ENCODE data around the gene MGST2.

The MGST2 gene

DNA sequence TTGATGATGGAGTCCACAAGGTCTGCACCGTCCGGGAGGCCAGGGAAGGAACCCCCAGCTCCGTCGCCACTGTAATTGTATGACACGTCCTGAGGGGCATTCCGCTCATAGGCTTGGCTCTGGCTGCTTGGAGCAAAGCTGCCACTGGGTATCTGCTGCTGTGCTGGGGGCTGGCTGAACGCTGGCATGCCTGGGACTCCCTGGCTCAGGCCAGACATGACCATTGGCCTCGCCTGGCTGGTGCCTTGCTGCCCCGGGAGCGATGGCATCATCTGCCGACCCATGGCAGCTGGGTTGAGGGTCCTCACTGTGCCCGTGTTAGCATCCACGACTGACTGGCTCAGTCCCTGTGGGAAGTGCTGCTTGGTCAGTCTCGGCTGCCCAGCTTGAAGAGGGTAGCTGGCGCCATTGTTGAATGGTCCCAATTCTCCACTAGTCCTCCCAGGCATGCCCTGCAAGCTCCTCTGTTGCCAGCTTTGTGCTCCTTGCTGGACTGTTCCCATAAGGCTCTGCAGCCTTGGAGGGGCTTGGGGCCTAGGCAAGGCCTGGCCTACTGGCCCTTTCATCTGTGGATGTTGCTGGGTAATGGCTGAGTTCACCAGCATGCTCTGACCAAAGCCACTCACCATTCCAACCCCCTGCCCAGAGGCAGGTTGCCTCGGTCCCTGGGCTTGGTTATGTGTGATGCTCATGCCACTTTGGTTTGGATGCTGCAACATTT, 53.9 kb downstream of the MGST2 start:
- H3K4me1 Mint-ChIP-seq, result no peaks in the 10 kb centered on the region
- H3K27ac Mint-ChIP-seq, result no peak overlapping the region
- DNase-seq (ENCODE audit: low spot score in 2 of 2) (no peak), ATAC-seq (ENCODE audit: low read depth) (no peak)
- peaks cover 8% of the 10 kb centered on the region for H3K27me3 Mint-ChIP-seq
- no peaks in the 10 kb centered on the region for H3K36me3 Mint-ChIP-seq
- no peak overlapping the region for H3K4me3 Mint-ChIP-seq
- no peaks in the 10 kb centered on the region for H3K9me3 Mint-ChIP-seq

DNA sequence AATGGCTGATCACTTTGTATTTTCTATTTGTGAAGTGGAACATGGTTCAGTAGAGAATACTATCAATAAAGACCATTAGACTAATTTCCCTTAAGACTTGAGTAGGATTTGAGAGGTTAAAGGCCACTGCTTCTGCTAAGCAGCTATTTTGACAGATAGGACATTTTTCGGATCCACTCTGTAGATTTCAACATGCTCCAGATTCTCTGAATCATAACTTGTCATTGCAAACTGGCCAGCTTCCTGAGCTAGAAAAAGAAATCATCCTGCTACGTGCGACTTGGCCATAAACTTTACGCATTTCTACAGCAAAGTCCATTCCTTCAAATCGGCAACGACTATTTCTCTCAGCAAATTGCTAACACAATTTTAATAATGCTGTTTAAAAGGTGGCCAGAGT, 55.2 kb downstream of the MGST2 start:
- H3K36me3 Mint-ChIP-seq, result no peaks in the 10 kb centered on the region
- DNase-seq (ENCODE audit: low spot score in 2 of 2) (no peak), ATAC-seq (ENCODE audit: low read depth) (no peak)
- H3K27me3 Mint-ChIP-seq, result peaks cover 9% of the 10 kb centered on the region
- H3K9me3 Mint-ChIP-seq, result no peaks in the 10 kb centered on the region
- no peaks in the 10 kb centered on the region for H3K4me1 Mint-ChIP-seq
- H3K4me3 Mint-ChIP-seq, result no peak overlapping the region
- H3K27ac Mint-ChIP-seq, result no peak overlapping the region

- no peaks in the 10 kb centered on the region for H3K36me3 Mint-ChIP-seq
- no peak overlapping the region for H3K4me3 Mint-ChIP-seq
- H3K9me3 Mint-ChIP-seq, result no peaks in the 10 kb centered on the region
- no peak for ATAC-seq (ENCODE audit: low read depth)
- H3K27ac Mint-ChIP-seq, result no peak overlapping the region
- no peaks in the 10 kb centered on the region for H3K4me1 Mint-ChIP-seq
- no peak for DNase-seq (ENCODE audit: low spot score in 2 of 2)
- H3K27me3 Mint-ChIP-seq, result peaks cover 11% of the 10 kb centered on the region
Measured at GRCh38 chr4:139721789-139722188, 56.2 kb downstream of the MGST2 start.

DNA sequence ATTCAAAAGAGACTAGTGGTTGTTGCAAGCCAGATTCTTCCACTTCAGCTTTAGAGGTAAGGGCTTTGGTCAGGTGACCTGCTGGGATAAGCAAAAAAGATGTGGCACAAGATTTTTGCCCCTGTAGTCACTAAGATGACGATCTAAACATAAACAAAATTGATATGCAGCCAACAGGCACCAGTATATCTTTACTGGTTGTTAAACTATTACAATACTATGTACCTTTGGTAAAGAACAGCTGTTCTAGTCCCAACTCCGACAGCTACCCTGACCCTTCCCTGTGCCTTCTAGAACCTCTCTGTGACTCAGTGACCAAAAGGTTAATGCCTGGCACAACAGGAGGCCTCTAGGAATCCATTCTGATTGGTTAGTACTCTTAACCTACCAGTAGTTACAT, 59.6 kb downstream of the MGST2 start:
- Mint-ChIP-seq H3K27ac (no peak overlapping the region), H3K36me3 (no peaks in the 10 kb centered on the region), H3K4me3 (no peak overlapping the region), H3K4me1 (no peaks in the 10 kb centered on the region), H3K9me3 (no peaks in the 10 kb centered on the region), H3K27me3 (peaks cover 8% of the 10 kb centered on the region)
- ATAC-seq (ENCODE audit: low read depth), result no peak
- no peak for DNase-seq (ENCODE audit: low spot score in 2 of 2)

- no peak overlapping the region for H3K27ac Mint-ChIP-seq
- peaks cover 12% of the 10 kb centered on the region for H3K27me3 Mint-ChIP-seq
- DNase-seq (ENCODE audit: low spot score in 2 of 2) (no peak), ATAC-seq (ENCODE audit: low read depth) (no peak)
- no peaks in the 10 kb centered on the region for H3K4me1 Mint-ChIP-seq
- H3K36me3 Mint-ChIP-seq, result no peaks in the 10 kb centered on the region
- H3K9me3 Mint-ChIP-seq, result no peaks in the 10 kb centered on the region
- H3K4me3 Mint-ChIP-seq, result no peak overlapping the region
Measured at GRCh38 chr4:139726615-139727014, 61.0 kb downstream of the MGST2 start.

DNA sequence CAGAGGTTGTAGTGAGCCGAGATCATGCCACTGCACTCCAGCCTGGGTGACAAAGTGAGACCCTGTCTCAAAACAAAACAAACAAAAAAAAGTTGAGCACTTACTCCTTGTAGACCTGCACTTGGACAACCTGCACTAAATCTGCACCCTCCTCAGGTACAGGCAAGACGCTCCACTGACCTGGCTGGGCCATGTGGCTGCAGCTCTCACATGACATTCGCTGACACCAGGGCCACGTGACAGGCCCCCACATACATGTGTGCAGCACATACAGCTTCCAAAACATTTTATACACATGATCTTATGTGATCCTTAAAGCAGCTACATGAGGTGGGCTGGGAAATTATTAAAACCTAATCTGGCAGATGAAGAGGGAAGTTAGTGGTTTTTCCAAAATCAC, 62.5 kb downstream of the MGST2 start:
- ATAC-seq (ENCODE audit: low read depth), result no peak
- DNase-seq (ENCODE audit: low spot score in 2 of 2), result no peak
- Mint-ChIP-seq H3K9me3 (no peaks in the 10 kb centered on the region), H3K27me3 (peaks cover 18% of the 10 kb centered on the region), H3K4me1 (no peaks in the 10 kb centered on the region), H3K36me3 (no peaks in the 10 kb centered on the region), H3K4me3 (no peak overlapping the region), H3K27ac (no peak overlapping the region)

- Mint-ChIP-seq H3K27me3 (peaks cover 19% of the 10 kb centered on the region), H3K36me3 (no peaks in the 10 kb centered on the region)
- ATAC-seq (ENCODE audit: low read depth), result no peak
Measured at GRCh38 chr4:139728840-139729239, 63.2 kb downstream of the MGST2 start.

DNA sequence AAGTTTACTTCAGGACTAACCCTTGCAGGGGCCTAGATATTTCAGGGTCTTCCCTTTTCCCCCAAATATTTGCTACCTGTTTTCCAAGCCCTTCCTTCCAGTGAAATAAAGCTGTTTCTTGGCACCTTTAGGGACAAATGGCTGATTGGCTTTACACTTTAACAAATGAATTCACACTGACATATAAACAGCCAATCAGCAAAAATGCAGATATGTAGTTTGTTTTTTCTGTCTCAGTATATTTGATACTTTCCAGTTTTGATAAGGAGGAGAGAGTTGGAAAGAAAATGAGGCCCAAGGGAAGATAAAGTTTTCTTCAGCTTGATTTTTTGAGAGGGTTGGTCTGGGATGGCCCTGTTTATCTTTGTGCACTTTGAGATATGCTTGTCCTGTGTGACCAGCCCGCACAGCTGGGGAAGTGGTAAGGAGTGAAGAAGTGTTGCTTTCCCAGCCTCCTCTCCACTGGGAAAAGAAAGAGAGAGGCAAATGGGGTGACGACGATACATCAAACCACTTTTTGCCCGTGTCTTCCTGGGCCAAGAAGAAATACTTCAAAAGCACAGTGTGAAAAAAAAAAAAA, 67.5 kb downstream of the MGST2 start:
- Mint-ChIP-seq H3K9me3 (no peaks in the 10 kb centered on the region), H3K36me3 (no peaks in the 10 kb centered on the region), H3K4me3 (no peak overlapping the region), H3K27ac (no peak overlapping the region), H3K4me1 (peaks cover 9% of the 10 kb centered on the region), H3K27me3 (peaks cover 23% of the 10 kb centered on the region)
- ATAC-seq (ENCODE audit: low read depth), result no peak
- DNase-seq (ENCODE audit: low spot score in 2 of 2), result no peak

More at GRCh38 chr4:139728840-139729239, 63.2 kb downstream of the MGST2 start:
- H3K9me3 Mint-ChIP-seq, result no peaks in the 10 kb centered on the region
- no peaks in the 10 kb centered on the region for H3K4me1 Mint-ChIP-seq
- H3K27ac Mint-ChIP-seq, result no peak overlapping the region
- H3K4me3 Mint-ChIP-seq, result no peak overlapping the region
- DNase-seq (ENCODE audit: low spot score in 2 of 2), result no peak

DNA sequence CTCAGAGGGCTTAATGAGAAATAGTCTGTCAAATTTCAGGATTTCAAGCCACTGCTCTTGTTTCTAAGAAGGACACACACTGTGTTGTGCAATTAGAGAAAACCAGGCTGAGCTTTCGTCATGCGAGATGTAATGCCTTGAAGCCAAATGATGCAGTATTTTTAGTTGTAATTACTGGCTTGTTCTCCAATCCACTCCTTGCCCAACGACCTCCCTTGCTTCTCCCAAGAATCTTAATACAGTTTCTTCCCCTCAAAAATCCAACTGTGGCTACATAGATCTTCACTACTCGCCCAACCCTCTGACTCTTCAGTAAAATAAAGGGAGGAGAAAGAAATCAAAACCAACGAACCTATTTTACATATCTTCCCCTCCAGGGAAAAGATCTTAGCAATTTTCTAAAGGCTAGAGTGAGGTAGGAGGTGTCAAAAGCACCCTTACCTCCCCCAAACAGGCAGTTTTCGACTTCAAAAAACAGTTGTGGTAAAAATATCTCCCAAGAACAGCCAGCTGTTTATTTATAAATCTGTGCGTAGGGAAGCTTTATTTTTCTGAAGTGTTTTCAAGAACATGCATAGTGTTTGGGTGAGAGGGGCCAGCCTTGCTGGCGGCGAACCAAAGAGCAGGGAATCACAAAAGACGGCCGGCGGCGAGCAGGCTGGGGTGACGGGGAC, 68.7 kb downstream of the MGST2 start:
- no peaks in the 10 kb centered on the region for H3K9me3 Mint-ChIP-seq
- no peak for ATAC-seq (ENCODE audit: low read depth)
- peaks cover 9% of the 10 kb centered on the region for H3K4me1 Mint-ChIP-seq
- DNase-seq (ENCODE audit: low spot score in 2 of 2), result no peak
- peaks cover 23% of the 10 kb centered on the region for H3K27me3 Mint-ChIP-seq
- no peaks in the 10 kb centered on the region for H3K36me3 Mint-ChIP-seq
- peak overlapping the region; percentile 75 for H3K27ac Mint-ChIP-seq
- peak overlapping the region; percentile 60 for H3K4me3 Mint-ChIP-seq

DNA sequence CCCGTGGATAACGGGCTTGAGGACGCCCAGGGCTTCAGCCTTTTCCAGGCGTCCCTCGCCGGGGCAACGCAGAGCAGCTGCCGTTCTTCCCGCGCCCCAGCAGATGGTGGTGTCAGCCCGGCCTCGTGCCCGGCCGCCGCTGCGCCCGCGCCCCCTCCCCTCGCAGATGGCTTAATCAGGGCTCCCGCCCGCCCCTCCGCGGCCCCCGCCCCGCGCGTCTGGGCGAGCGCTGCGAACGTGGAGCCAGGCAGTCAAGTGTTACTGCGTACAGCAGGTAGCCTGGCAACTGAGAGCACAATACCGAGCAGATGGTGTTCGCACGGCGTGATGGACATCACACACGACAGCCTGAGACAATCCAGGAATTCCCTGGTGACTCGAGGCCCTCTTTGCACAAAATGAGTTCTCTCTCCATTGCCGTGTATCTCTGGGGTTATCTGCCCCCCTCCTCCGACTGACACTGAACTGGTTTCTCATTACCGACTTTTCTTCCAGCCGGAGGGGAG, 69.3 kb downstream of the MGST2 start:
- Mint-ChIP-seq H3K27me3 (peaks cover 23% of the 10 kb centered on the region), H3K4me3 (peak overlapping the region; percentile 60), H3K4me1 (peaks cover 9% of the 10 kb centered on the region), H3K27ac (peak overlapping the region; percentile 75), H3K9me3 (no peaks in the 10 kb centered on the region), H3K36me3 (no peaks in the 10 kb centered on the region)
- ATAC-seq (ENCODE audit: low read depth) (peak; percentile 81), DNase-seq (ENCODE audit: low spot score in 2 of 2) (peak; percentile 54 to 56)

- Mint-ChIP-seq H3K27me3 (peaks cover 23% of the 10 kb centered on the region), H3K36me3 (no peaks in the 10 kb centered on the region), H3K9me3 (no peaks in the 10 kb centered on the region), H3K27ac (peak overlapping the region; percentile 75), H3K4me1 (peaks cover 9% of the 10 kb centered on the region), H3K4me3 (peak overlapping the region; percentile 60)
- DNase-seq (ENCODE audit: low spot score in 2 of 2), result peak; percentile 7 to 25
- peak; percentile 8 for ATAC-seq (ENCODE audit: low read depth)
Measured at GRCh38 chr4:139735381-139736273, 70.0 kb downstream of the MGST2 start.

DNA sequence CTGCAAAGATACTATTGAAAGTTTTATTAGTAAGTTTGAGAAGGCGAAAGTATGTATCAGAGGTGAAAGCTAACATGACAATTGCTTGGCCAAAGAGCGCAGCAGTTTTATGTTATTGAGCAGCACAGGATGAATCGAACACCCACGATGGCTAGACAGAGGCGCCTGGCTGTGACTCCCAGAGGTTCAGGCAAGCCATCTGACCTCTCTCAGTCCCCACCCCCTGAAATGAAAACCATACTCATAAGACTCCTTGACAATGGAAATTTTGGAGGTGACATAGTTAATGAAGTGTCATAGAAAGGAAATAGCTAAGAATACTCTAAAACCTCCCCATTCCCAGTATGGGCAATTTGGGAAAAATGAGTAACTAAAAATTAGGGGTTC, 70.6 kb downstream of the MGST2 start:
- no peak for DNase-seq (ENCODE audit: low spot score in 2 of 2)
- Mint-ChIP-seq H3K27ac (no peak overlapping the region), H3K4me1 (peaks cover 9% of the 10 kb centered on the region), H3K4me3 (no peak overlapping the region), H3K36me3 (no peaks in the 10 kb centered on the region), H3K9me3 (no peaks in the 10 kb centered on the region), H3K27me3 (peaks cover 21% of the 10 kb centered on the region)
- ATAC-seq (ENCODE audit: low read depth), result no peak

GRCh38 chr4:139736661-139737060, 71.0 kb downstream of the MGST2 start:
- no peak overlapping the region for H3K27ac Mint-ChIP-seq
- no peaks in the 10 kb centered on the region for H3K9me3 Mint-ChIP-seq
- H3K36me3 Mint-ChIP-seq, result no peaks in the 10 kb centered on the region
- peaks cover 9% of the 10 kb centered on the region for H3K4me1 Mint-ChIP-seq
- no peak overlapping the region for H3K4me3 Mint-ChIP-seq
- DNase-seq (ENCODE audit: low spot score in 2 of 2) (no peak), ATAC-seq (ENCODE audit: low read depth) (no peak)
- peaks cover 19% of the 10 kb centered on the region for H3K27me3 Mint-ChIP-seq

Measured in memory B cell (primary cell).